GM18870 (cell line): Measurements from ENCODE around the gene CD300E.

ENCODE experiments used
- ATAC-seq: cut with Tn5 transposase; IDR thresholded peaks from one replicate; pipeline ENCODE4 v1.9.1; 2021; ENCODE audit warnings: moderate library complexity; ENCODE audit not compliant: unreplicated experiment

Gene CD300E

GRCh38 chr17:74623693-74624093 lies at the start of gene CD300E:
Gene CD300E, minus strand, starts transcription at chr17:74623738. Its CDS starts 117 bp downstream, at chr17:74623621.
- ATAC-seq = no peak

- no peak for ATAC-seq
These were observed 47.7 kb upstream of the CD300E start for GRCh38 chr17:74671031-74671771.

GRCh38 chr17:74670329-74670728 lies 46.8 kb upstream of the CD300E start:
- ATAC-seq = no peak

DNA sequence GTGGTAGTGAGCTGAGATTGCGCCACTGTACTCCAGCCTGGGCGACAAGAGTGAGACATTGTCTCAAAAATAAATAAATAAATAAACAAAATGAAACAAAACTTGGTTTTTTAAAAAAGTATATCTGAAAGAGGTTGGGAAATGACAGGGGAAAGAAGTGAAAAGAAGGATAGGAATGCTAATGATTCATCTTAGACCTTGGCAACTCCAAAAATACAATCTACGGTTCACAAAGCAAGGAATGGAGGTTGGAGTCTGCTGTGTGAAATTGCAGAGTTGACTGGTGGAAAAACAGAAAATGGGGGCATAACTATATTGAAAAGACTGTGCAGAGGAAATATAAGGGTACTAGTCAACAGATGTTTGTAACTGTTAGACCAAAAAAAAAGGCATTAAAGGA lies 40.0 kb upstream of the CD300E start:
- no peak for ATAC-seq

GRCh38 chr17:74659889-74660288 lies 36.4 kb upstream of the CD300E start:
- ATAC-seq = no peak

DNA sequence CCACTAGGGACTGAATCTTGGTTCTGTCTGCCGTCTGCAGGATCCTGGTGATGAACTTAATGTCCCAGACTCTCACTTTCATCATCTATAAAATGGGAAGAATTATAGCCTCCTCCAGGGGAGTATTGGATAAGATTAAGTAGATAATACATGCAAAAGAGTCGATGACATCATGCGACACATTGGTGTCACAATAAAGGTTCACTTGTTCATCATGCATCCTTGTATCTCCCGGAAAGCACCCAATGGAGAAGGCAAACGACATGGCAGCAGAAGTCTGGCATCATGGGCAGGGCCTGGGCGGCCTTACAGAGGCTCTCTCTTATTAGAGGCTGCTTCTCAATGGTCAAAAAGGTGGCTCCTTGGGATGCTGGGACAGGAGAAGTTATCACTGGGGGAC lies 35.1 kb upstream of the CD300E start:
- ATAC-seq = no peak

GRCh38 chr17:74654742-74655141 lies 31.2 kb upstream of the CD300E start:
- no peak for ATAC-seq

- no peak for ATAC-seq
These were observed 28.5 kb upstream of the CD300E start for GRCh38 chr17:74652020-74652419.

DNA sequence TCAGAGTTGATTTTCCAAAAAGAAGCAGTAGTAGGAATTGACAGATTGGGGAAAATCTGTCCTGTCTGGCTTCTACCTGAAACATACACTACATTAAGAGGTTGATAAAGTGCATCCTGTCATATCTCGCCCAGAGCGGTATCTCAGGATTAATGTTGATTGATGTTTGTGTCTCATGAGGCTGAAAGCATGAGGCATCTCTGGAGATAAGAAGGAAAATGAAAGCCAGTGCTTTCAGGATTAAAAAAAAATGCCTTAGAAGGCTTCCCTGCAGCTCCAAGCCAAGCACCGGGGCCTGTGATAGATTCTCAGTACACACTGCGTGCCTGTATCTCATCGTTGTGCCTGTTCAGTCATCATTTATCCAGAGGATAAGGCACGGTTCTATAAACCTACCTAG lies 26.4 kb upstream of the CD300E start:
- no peak for ATAC-seq

GRCh38 chr17:74647871-74648672 lies 24.5 kb upstream of the CD300E start:
- ATAC-seq = no peak

DNA sequence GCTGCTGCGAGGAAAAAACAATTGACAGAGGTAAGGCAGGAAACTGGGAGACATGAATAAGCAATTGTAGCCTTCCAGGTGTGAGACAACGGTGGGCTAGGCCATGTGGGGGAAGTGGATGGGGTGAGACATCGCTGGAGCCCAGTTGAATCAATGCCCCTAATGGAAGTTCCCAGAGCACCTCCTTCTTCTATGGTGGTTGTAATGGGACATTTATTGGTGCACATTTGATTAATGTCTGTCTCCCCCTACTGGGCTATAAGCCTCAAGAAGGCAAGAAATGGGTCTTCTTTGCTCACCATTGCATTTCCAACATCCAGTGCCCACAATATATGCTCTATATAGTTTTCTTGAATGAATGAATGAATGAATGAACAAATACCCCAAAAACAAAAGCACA lies 22.7 kb upstream of the CD300E start:
- no peak for ATAC-seq

DNA sequence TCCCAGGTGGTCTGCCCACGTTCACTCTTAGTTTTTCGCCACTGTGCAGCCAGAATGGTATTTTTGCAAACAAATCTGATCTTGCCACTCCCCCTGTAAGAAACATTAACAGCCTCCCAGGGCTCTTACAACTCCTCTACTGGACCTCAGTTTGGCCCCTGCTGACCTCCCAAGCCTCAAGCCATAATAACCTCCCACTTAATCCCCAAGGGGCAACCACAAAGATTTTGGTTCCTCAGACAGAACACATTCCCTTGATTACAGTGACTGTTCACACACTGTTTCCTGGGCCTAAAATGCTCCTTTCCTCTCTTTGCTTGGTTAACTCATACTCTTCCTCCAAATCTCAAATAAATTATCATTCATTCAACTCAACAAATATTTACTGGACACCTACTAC lies 21.5 kb upstream of the CD300E start:
- ATAC-seq = no peak

GRCh38 chr17:74644419-74644818 lies 20.9 kb upstream of the CD300E start:
- no peak for ATAC-seq

- no peak for ATAC-seq
These were observed 20.3 kb upstream of the CD300E start for GRCh38 chr17:74643826-74644225.

DNA sequence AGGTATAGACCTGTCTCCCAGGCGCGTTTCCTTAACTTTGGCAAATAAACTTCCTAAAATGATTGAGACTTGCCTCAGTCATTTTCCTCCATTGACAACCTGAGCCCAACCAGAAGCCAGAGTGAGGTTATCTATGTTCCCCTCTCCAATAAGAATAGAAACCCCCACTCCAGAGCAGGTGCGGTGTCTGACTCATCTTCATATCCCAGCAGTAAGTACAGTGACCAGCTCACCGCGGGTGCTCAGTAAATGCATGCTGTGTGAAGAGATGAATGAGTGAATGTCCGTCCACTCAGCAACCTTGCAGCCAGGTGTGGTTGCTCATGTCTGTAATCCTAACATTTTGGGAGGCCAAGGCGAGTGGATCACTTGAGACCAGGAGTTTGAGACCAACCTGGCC lies 19.5 kb upstream of the CD300E start:
- no peak for ATAC-seq

DNA sequence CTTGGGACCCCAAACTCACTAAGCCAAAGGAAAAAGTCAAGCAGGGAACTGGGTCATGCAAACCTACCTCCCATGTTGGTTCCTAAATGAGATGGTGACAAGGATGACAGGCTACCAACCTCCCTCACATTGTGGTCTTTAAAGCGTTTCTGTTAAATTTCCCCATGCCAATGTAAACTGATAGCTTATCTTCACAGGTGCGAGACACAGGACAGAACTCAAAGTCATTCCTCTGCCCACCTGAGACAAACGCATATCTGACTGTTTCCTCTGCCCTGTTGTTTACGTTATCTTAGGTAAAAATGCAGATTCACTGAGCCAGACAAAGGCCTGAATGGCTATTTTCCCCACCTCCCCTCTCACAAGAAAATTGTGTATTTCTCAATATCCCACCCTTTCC lies 19.0 kb upstream of the CD300E start:
- no peak for ATAC-seq

DNA sequence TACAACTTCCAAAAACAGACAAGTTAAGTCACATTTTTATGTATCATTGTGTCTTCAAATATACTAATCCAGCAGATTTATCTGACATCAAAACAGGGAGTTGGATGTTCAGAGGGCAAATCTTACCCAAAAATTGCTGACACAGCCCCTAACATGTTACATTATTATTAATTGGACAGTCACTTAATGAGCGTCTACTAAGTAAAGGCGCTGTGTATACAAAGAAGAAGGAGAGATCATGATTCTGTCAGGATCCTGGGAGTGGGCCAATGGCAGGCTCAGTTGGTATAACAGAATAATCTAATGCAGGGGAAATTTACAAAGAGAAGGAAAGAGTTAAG lies 18.4 kb upstream of the CD300E start:
- no peak for ATAC-seq

DNA sequence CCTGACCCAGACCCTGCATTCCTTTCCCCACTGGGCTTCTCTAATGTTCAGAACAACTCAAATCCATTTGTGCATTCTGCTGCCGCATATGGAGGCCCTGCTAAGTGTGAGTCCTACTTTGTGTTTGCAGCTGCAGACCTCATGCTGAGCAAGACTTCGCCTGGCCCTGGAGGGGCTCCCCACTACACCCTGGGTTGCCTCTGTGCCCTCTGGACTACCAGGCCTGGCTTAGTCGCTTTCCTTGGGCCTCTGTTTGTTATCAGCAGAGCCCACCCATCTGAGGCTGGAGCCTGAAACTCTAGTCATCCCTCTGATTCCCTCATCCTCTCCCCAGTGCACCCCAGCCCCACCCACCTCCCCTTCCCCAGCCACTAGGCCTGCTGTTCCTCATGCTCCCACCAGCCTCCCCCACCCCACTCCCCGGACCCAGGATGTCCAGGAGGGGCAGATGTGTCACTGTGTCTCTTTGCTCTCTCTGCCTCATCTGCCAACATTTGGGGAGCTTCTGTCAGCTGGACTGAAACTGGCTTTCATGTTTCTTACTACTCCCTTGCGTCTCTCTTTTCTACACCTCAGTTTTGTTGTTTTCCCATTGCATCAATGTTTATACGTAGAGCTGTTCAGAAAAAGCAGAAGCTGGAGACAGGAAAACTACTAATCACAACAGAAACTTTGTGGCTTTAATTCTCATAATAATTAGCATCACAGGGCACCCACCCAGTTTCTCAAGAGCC lies 17.9 kb upstream of the CD300E start:
- ATAC-seq = no peak

GRCh38 chr17:74639704-74640151 lies 16.2 kb upstream of the CD300E start:
- ATAC-seq = no peak

- no peak for ATAC-seq
These were observed 14.4 kb upstream of the CD300E start for GRCh38 chr17:74637926-74638325.

DNA sequence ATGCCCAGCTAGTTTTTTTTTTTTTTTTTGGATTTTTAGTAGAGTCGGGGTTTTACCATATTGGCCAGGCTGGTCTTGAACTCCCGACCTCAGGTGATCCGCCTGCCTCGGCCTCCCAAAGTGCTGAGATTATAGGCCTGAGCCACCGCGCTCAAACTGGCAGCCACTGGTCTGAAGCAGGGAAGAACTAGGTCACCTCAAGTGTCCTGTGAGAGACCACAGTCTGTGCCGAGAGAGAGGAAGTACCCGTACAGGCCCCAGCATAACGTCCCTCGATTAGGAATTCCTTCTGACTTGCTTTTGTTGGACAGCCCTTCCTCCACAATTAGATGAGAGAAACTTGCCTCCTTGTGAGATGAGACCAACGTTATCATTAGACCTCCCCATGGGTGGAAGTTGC lies 13.7 kb upstream of the CD300E start:
- ATAC-seq = no peak
